Cortex of kidney (tissue), 1 donor: ENCODE data around the gene ARMCX2.
"Not testable (repeated sequence)": the region's sequence is repeated elsewhere in the genome, so short reads cannot be mapped to it uniquely, and the experiment has no call there.

Experiments
- DNase-seq: peaks from one replicate; lab custom pipeline; 2025; lab: John Stamatoyannopoulos, UW

The ARMCX2 gene

GRCh38 chrX:101659601-101660063, at the start of gene ARMCX2:
Gene ARMCX2, minus strand, starts transcription at chrX:101659850. Its CDS starts 2,262 bp downstream, at chrX:101657588.
- DNase-seq = no peak

- no peak for DNase-seq
Measured at GRCh38 chrX:101709384-101709783, 49.7 kb upstream of the ARMCX2 start.

DNA sequence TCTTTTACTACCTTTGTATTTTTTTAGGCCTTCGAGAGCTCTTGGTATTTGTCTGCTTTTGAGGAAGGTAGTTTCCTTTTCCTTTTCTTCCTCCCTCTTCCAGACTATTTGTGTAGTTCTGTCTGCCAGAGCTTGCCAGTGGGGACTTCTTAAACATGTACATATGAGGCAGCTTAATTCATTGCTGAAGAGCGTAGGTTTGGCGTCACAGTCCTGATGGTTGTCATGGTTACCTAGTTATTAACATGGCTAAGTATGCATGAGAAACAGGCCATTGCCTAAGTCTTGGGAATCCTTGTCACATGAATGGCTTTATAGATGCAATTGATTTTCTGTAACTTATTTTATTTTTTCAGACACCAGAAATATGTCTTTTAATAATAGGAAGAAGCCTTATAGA, 48.5 kb upstream of the ARMCX2 start:
- DNase-seq = no peak

DNA sequence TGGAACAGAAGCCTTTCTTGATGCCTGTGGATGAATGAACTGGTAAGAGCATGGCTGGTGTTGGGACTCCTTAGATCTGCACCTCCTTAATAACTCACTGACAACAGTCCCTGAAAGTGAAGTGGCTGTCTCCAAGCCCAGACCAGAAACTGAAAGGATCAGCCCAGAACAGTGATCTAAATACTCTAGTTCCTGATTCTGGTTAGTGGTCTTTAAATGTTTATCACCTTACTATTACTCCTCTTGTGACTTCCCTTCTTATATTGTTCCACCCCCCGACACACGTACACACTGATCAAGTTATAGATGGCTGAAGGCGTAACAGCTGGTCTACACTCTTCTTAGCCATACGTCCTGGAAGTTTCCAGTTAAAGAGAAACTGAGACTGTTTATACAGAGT, 33.8 kb upstream of the ARMCX2 start:
- no peak for DNase-seq

DNA sequence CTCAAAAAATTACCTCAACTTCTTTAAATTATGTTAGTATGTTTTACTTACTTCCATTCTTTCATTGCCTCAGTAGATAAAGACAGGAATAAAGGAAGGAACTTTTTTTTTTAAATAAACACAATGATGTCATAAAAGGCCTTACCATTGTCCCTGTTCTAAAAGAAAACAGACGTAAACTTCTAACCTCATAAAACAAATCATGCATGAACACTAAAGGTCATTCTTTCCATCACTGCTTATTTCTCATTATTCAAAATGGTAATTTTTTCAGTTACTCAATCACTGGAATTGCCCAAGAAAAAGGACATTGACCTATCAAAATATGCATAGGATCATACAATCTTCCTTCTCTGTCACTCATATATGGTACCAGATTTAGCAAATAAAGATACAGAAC, 32.2 kb upstream of the ARMCX2 start:
- no peak for DNase-seq

GRCh38 chrX:101686574-101686973, 26.9 kb upstream of the ARMCX2 start:
- DNase-seq = no peak

GRCh38 chrX:101685923-101686322, 26.3 kb upstream of the ARMCX2 start:
- DNase-seq = no peak

- no peak for DNase-seq
Measured at GRCh38 chrX:101682723-101683122, 23.1 kb upstream of the ARMCX2 start.

GRCh38 chrX:101677028-101677427, 17.4 kb upstream of the ARMCX2 start:
- DNase-seq = no peak

DNA sequence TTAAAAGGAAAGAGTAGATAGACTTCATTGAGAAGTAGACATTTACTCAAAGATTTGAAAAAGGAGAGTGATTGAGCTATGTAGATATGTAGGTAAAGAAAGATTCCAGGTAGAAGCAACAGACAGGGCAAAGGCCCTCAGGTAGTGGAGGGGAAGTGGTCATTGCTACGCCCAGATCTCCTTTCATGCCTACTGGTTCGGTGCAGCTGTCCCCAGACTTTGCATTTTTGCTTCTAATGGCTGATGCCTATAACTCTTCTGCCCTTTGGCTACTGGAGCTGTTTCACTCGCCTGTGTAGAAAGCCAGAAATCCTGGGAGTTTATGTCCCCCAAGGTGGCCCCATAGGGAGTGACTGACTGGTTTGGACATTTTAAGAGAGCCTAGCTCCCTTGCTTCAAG, 16.9 kb upstream of the ARMCX2 start:
- DNase-seq = no peak

- no peak for DNase-seq
Measured at GRCh38 chrX:101668143-101668542, 8.5 kb upstream of the ARMCX2 start.

DNA sequence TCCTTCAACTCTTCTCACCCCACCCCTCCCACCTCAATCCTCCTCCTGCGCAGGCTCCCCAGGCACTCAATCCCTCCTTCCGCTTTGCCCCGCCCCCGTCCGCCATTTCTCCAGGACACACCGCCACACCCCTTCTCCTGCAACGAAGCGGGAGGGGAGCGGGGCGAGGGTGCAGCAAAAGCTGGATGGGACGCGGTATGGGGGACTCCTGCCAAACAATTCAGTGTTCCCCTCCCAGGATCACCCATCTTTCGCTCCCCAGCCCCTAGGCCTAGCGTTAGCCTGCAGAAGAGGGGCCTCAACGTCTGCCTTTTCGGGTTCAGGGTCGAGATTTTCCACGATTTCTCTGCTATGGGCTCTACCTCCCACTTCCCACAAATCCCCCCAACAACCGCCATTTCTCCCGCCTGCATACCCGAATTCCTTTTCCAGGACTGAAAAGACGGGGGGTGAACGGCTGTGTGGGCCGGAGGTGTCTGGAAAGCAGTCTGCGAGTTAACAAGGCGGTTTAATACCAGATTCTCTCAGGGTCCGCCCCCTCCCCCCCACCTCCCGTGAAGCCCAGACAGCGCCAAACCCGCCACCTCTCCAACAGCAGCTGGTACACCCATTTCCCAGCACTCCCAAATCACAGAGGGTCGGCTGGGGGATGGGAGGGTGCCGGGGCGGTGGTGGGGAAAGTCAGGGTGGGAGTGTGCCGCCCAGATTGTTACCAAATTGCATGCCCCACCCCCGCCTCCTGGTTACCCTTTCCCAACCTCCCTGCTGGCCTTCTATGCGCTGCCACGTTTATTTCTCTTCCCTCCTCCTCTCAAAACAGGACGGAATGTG, 774 bp downstream of the ARMCX2 start:
- DNase-seq = no peak

- no peak for DNase-seq
Measured at GRCh38 chrX:101657495-101657894, 2.2 kb downstream of the ARMCX2 start.

DNA sequence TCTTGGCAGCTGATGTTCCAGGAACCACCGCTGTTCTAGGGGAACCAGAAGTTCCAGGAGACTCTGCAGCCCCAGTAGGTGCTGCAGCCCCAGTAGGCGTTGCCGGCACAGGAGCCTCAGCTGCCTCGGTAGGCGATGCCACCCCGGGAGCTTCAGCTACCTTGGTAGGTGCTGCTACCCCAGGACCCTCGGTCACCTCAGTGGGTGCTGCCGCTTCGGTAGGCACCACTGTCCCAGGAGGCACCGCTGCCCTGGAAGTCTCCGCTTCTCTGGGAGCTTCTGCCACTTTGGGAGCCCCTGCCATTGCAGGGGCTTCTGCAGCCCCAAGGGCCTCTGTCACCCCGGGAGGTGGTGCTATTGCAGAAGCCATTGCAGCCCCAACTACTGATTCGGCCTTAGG, 2.8 kb downstream of the ARMCX2 start:
- no peak for DNase-seq

- no peak for DNase-seq
Measured at GRCh38 chrX:101655534-101655933, 4.1 kb downstream of the ARMCX2 start.

DNA sequence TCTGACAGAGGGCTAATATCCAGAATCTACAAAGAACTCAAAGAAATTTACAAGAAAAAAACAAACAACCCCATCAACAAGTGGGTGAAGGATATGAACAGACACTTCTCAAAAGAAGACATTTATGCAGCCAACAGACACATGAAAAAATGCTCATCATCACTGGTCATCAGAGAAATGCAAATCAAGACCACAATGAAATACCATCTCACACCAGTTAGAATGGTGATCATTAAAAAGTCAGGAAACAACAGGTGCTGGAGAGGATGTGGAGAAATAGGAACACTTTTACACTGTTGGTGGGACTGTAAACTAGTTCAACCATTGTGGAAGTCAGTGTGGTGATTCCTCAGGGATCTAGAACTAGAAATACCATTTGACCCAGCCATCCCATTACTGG, 11.9 kb downstream of the ARMCX2 start:
- not testable (repeated sequence) for DNase-seq

GRCh38 chrX:101642093-101642492, 17.6 kb downstream of the ARMCX2 start:
- DNase-seq = no peak

- no peak for DNase-seq
Measured at GRCh38 chrX:101639583-101639982, 20.1 kb downstream of the ARMCX2 start.

DNA sequence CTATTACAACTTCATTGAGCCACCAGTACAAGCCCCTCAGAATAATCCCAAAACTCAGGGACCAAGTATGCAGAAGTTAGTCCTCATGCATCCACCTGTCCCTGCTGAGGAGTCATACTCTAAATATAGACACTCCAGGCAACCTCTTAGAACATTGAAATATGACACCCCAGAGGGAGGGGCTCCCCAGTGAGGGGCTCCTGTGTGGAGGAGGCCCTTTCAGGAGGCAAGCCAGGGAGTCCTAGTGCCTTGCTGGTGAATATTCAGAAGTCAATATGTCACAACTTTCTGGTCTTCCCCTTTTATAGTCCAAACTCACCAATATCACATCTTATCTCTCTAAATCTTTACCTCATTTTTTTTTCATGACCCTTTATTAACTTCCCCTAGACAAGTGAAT, 40.3 kb downstream of the ARMCX2 start:
- no peak for DNase-seq

DNA sequence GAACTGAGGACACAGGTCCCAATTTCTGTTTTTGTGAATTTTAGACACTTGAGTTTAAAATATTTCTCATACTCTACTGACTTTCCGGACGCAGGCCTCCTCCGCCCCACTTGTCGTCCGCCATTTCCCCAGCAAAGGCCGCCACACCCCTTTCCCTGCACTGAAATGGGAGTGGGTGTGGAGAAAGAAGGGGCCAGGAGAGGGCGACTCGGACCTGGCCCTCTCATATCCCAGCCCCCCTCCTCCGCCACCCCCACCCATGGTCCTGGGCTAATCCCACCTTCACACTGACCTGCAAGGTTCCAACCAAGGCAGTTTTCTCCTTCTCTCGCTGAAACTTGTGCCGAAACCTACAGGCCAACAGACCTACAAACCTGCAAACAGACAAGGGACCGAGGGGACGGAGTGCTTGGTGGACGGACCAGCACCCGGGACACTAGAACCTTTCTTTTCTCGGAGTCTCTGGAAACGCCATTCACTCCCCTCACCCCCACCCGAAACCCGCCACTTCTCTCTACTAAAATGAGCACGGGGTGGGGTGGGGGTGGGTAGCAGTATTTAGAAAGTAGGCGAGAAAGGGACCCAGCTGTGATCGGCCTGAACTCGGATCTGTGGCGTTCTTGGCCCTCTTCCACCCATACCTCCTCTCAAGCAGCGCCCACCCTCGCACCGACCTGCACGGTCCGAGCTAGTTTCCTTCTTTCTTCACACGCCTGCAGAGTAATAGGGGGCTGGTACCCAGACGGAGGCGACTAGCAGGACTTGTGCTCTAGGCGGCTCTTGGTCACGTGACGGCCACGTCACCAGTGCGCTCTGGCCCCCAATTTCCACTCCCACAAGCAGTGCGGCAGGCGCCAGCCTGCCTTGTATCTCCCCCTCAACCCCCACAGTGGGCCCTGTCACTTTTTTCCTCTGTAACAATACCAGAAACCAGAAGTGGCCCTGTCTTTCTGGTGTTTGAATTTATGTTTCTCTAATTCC, 42.1 kb downstream of the ARMCX2 start, which contains the start of gene ARMCX6:
ARMCX6 (minus strand) TSS at position 790 of the 981 bp plus-strand sequence. CDS start 1,380 bp downstream, outside the sequence.
- DNase-seq = no peak

DNA sequence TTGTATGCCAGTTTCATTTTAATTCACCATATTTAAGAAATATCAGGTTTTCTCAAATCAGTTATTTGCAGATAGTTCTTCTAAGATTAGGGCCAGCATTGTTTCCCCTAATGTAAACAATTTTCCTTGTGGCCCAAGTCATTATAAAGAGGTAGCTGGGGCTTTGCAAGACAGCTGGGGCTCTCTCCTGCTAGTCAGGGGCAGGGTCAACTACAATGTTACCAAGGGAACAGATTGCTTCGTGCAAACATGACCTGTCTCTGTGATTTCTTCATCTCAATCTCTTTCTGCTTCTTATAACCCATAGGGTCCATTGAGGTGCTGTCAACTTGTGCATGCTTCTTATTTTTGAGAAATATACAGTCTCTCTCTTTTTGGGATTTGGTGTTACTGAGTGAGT, 53.9 kb downstream of the ARMCX2 start:
- DNase-seq = no peak
